Epithelial cell of esophagus (primary cell): ENCODE data around the gene RDH8.
A peak's percentile ranks its signal among the peaks of the same experiment; 100 is the strongest.

Experiments used
- DNase-seq: peaks from one replicate; pipeline ENCODE4 v3.0.0; 2010; ENCODE audit warnings: low read depth
- H3K4me3 ChIP-seq: 2 replicates; pipeline ENCODE4 v1.5.1; 2011; ENCODE audit warnings: mild to moderate bottlenecking, low read length, control low read depth
- TF ChIP-seq, protein P1 (sequence below): IDR thresholded peaks from 2 replicates; pipeline ENCODE4 v1.5.1; 2011; ENCODE audit warnings: low read depth, mild to moderate bottlenecking, low read length, control low read depth, inconsistent platforms; ENCODE audit not compliant: insufficient read depth; ENCODE audit errors: missing control alignments

Gene RDH8

DNA sequence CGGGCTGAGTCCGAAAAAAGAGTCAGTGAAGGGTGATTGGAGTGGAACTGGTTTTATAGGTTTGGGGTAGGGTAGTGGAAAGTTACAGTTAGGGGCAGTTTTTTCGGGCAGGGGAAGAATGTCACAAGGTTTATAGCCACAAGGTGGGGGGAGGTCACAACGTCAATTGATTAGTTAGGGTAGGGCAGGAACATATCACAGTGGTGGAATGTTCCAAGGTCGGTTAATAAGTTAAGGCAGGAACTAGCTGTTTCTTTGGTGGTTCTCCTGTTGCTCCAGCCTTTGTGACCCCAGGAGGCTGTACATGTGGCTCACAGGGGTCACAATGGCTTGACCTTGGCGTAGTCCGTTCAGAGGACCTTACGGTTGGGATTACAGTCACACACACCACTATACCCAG is 20.3 kb downstream of the RDH8 start:
- no peak for DNase-seq
- no peak overlapping the region for H3K4me3 ChIP-seq
- TF ChIP-seq, protein P1, sequence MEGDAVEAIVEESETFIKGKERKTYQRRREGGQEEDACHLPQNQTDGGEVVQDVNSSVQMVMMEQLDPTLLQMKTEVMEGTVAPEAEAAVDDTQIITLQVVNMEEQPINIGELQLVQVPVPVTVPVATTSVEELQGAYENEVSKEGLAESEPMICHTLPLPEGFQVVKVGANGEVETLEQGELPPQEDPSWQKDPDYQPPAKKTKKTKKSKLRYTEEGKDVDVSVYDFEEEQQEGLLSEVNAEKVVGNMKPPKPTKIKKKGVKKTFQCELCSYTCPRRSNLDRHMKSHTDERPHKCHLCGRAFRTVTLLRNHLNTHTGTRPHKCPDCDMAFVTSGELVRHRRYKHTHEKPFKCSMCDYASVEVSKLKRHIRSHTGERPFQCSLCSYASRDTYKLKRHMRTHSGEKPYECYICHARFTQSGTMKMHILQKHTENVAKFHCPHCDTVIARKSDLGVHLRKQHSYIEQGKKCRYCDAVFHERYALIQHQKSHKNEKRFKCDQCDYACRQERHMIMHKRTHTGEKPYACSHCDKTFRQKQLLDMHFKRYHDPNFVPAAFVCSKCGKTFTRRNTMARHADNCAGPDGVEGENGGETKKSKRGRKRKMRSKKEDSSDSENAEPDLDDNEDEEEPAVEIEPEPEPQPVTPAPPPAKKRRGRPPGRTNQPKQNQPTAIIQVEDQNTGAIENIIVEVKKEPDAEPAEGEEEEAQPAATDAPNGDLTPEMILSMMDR: no peak

DNA sequence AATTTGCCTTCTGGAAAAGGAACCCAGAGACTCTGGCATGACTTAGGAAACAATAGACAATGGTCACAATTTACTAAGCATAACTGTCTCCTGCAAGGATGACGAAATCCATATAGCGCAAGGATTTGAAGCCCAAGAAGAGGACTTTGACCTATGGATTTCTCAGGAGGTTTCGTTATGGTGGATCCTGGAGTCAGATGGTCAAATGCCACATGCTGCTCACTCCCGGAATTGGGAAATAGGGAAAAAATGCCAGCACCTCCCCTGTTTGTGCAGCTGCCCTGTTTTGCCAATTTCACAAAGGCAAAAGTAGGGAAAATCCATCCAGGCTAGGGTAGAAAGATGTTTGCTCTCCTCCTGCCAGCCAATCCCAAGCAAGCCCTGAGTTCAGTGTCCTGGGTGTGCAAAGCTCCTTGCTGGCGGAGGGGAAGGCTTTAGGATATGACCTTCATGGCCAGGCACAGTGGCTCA is 23.4 kb downstream of the RDH8 start:
- no peak overlapping the region for H3K4me3 ChIP-seq
- DNase-seq: no peak
- TF ChIP-seq, protein P1: no peak

DNA sequence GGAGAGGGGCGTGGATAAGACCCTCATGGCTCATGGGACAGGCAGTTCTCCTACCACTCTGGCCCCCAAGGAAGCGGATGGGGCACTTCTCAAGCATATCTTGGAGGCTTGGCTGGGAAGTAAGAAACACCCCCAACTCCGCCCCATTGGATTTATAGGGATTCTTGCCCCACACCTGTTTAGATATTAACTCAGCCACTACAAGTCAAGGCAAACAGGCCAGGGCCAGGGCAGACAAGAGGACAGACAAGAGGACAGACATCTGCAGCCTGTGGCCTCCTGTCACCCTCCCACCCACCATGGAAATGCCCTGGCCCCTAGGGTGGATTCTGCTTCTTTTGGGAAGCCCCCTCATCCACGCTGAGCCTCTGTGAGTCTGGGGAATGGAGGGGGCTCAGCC is 24.1 kb downstream of the RDH8 start:
- H3K4me3 ChIP-seq: no peak overlapping the region
- TF ChIP-seq, protein P1: no peak
- no peak for DNase-seq

DNA sequence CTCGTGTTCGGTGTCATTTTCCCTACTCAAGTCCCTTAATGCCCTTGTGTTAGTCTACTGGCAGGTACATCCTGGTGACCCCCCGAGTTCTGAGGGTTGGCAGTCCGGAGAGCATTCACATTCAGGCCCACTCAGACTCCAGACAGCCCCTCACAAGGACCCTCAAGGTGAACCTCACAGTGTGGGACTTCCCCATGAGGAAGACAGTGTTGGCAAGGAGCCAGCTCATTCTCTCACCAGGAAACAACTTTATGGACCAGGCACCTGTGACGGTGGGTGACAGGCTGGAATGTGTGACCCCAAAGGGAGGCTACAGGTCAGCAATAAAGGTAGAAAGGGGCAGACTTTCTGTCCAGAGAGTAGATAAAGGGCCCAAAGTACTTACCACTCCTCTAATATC is 24.5 kb downstream of the RDH8 start:
- no peak for DNase-seq
- TF ChIP-seq, protein P1: no peak
- H3K4me3 ChIP-seq: no peak overlapping the region

DNA sequence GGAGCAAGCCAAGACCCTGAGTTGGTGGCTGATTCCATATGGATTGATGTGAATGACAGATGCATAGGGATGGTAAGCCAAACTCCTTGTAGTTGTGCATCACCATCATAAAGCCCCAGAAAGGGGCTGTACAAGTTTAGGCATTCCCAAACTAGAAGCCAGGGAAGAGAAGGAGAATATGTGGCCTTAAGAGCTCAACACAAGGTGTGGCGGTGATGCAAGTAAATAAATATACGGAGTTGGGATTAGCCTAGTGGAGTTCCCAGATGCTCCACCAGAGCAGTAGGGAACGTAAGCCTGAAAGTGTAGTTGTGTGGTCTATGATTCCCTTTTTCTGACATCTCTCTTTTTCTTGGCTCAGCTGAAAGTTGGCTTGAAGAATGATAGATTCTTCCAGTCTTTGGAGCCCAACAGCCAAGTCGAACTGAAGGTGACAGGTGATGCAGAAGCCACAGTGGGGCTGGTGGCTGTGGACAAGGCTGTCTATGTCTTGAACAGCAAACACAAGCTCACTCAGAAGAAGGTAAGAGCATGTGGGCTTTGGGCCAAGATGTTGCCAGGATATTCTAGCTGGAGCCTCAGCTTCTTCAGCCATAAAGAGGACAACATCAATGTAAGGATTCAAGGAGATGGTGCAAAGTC is 30.1 kb downstream of the RDH8 start:
- TF ChIP-seq, protein P1: no peak
- DNase-seq: peak; percentile 27
- H3K4me3 ChIP-seq: no peak overlapping the region

DNA sequence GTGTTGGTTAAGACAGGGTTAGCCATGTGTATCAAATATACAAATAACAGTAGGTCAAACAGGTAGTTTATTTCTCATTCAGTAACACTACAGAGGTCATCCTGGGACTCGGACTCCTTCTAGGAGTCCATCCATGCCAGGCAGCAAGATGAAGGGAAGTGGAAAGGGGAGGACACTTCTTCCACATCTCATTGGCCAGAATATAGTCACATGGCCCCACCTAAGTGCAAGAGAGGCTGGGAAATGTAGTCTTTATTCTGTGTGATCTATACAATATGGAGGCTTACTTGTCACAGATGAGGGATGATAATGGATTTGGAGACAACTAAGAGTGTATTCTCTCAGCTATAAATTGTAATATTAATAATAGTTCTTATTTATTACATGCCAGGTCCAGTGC is 31.1 kb downstream of the RDH8 start:
- no peak for DNase-seq

More for the DNA sequence above, 31.1 kb downstream of the RDH8 start:
- H3K4me3 ChIP-seq: no peak overlapping the region
- TF ChIP-seq, protein P1: no peak
